A549 (cell line): ENCODE data around the gene NAALADL1. TPM values are rescaled to one million over a fixed set of nuclear protein-coding genes. Genes with fewer than 3 reads are reported as not detected.

ENCODE experiments used
- ATAC-seq, 2 experiments: fragments of 200-7000 bp in 1 of 2; fragments of >200 bp in 1 of 2; cut with Nextera tagmentation in 1 of 2; cut with Tn5 transposase in 1 of 2; 3 replicates each; pipeline versions ENCODE4 v1.8.0 to v1.9.1; 2018 to 2020; ENCODE audit warnings: mild to moderate bottlenecking in 1 of 2, moderate library complexity in 1 of 2
- CTCF ChIA-PET: fragments of 300-600 bp; sonication (Branson Sonifier 250); formaldehyde crosslinking; extraction: SDS; loops from one replicate; lab custom pipeline; 2021; ENCODE audit warnings: antibody characterized with exemption, inconsistent platforms; lab: Yijun Ruan, JAX
- POLR2A ChIA-PET: fragments of 350-600 bp; formaldehyde crosslinking; extraction: SDS; loops from one replicate; lab custom pipeline; 2021; ENCODE audit warnings: antibody characterized with exemption, inconsistent platforms; lab: Yijun Ruan, JAX
- DNase-seq, 2 experiments: peaks; one replicate each; pipeline versions ENCODE4 v3.0.0 to v3.0.0-alpha.2; 2011 to 2016; ENCODE audit warnings: low read depth in 1 of 2, low spot score in 1 of 2
- FAIRE-seq: peaks from 2 replicates; lab custom pipeline; 2011; peaks lifted over from hg19 to GRCh38; lab: Jason Lieb, UNC
- H3K27ac ChIP-seq, 2 experiments: fragments of >200 bp; sonication (Bioruptor Twin); formaldehyde crosslinking; 3 replicates each; pipeline ENCODE4 v1.5.1; 2016 to 2017
- H3K4me1 ChIP-seq: fragments of >200 bp; sonication (Bioruptor Twin); formaldehyde crosslinking; 3 replicates; pipeline ENCODE4 v1.6.1; 2016
- H3K4me2 ChIP-seq: fragments of >200 bp; sonication (Bioruptor Twin); formaldehyde crosslinking; 3 replicates; pipeline ENCODE4 v1.6.1; 2016
- H3K4me3 ChIP-seq: fragments of >200 bp; sonication (Bioruptor Twin); formaldehyde crosslinking; 3 replicates; pipeline ENCODE4 v1.5.1; 2016
- H3K9me3 ChIP-seq: fragments of >200 bp; sonication (Bioruptor Twin); formaldehyde crosslinking; 3 replicates; pipeline ENCODE4 v1.6.1; 2016
- CBX2 ChIP-seq: fragments of 200-600 bp; sonication (generic); IDR thresholded peaks from 2 replicates; pipeline ENCODE4 v1.6.1; 2016; ENCODE audit warnings: low read depth, mild to moderate bottlenecking, borderline replicate concordance
- CBX8 ChIP-seq: fragments of 200-600 bp; sonication (generic); IDR thresholded peaks from 2 replicates; pipeline ENCODE4 v1.6.1; 2016
- CHD2 ChIP-seq: fragments of 150-350 bp; IDR thresholded peaks from 2 replicates; pipeline ENCODE4 v1.6.1; 2014; ENCODE audit warnings: low read length; ENCODE audit not compliant: partially characterized antibody
- EHF ChIP-seq: fragments of 250-450 bp; sonication (Bioruptor Pico); IDR thresholded peaks from 2 replicates; pipeline ENCODE4 v1.5.0; 2020; ENCODE audit warnings: mild to moderate bottlenecking
- EHMT2 ChIP-seq: fragments of 200-600 bp; sonication (generic); IDR thresholded peaks from 2 replicates; pipeline ENCODE4 v1.6.1; 2016; ENCODE audit warnings: antibody characterized with exemption, low read depth, mild to moderate bottlenecking, moderate library complexity
- FOSB ChIP-seq: fragments of 250-450 bp; sonication (Bioruptor Pico); IDR thresholded peaks from 2 replicates; pipeline ENCODE4 v1.5.0; 2020; ENCODE audit warnings: mild to moderate bottlenecking, moderate library complexity
- FOSL2 ChIP-seq, 2 experiments: fragments of 450-650 bp in 1 of 2; fragments of >200 bp in 1 of 2; sonication (Bioruptor Twin) in 1 of 2; formaldehyde crosslinking; IDR thresholded peaks; 2 replicates each; pipeline versions ENCODE4 v1.5.0 to v1.6.1; 2016 to 2020; ENCODE audit warnings: mild to moderate bottlenecking in 1 of 2, moderate library complexity in 1 of 2
- GATA3 ChIP-seq: IDR thresholded peaks from 2 replicates; pipeline ENCODE4 v1.6.1; 2012; ENCODE audit warnings: borderline replicate concordance
- HEYL ChIP-seq: fragments of 250-450 bp; sonication (Bioruptor Pico); IDR thresholded peaks from 2 replicates; pipeline ENCODE4 v1.8.0; 2021; ENCODE audit warnings: mild to moderate bottlenecking, moderate library complexity
- HOXA7 ChIP-seq: fragments of 250-450 bp; sonication (Bioruptor Pico); IDR thresholded peaks from 2 replicates; pipeline ENCODE4 v1.5.0; 2020; ENCODE audit warnings: mild to moderate bottlenecking, moderate library complexity
- HOXB13 ChIP-seq: fragments of 250-450 bp; sonication (Bioruptor Pico); IDR thresholded peaks from 2 replicates; pipeline ENCODE4 v1.5.0; 2020; ENCODE audit warnings: low read depth, mild to moderate bottlenecking, moderate library complexity
- JUN ChIP-seq, 2 experiments: fragments of >200 bp; sonication (Bioruptor Twin); formaldehyde crosslinking; IDR thresholded peaks; 2 replicates in 1 of 2; 3 replicates in 1 of 2; pipeline ENCODE4 v1.6.1; 2016 to 2017
- MAFK ChIP-seq: fragments of 450-650 bp; IDR thresholded peaks from 2 replicates; pipeline ENCODE4 v1.6.1; 2014; ENCODE audit not compliant: partially characterized antibody
- MAZ ChIP-seq: fragments of 150-350 bp; IDR thresholded peaks from 2 replicates; pipeline ENCODE4 v1.6.1; 2014; ENCODE audit warnings: antibody characterized with exemption, low read depth, low read length, borderline replicate concordance
- MYC ChIP-seq: IDR thresholded peaks from 2 replicates; pipeline ENCODE4 v1.6.1; 2012; ENCODE audit warnings: mild to moderate bottlenecking, inconsistent platforms, low read length, improper control_type of control experiment, borderline replicate concordance
- NR3C1 ChIP-seq: fragments of >200 bp; sonication (Bioruptor Twin); formaldehyde crosslinking; IDR thresholded peaks from 3 replicates; pipeline ENCODE4 v1.6.1; 2017
- RARB ChIP-seq: fragments of 250-450 bp; sonication (Bioruptor Pico); IDR thresholded peaks from 2 replicates; pipeline ENCODE4 v1.8.0; 2021; ENCODE audit warnings: mild to moderate bottlenecking, moderate library complexity
- RFX5 ChIP-seq: fragments of 450-650 bp; IDR thresholded peaks from 2 replicates; pipeline ENCODE4 v1.7.1; 2014; ENCODE audit warnings: antibody characterized with exemption, mild to moderate bottlenecking, moderate library complexity
- SMC3 ChIP-seq: fragments of >200 bp; sonication (Bioruptor Twin); formaldehyde crosslinking; IDR thresholded peaks from 3 replicates; pipeline ENCODE4 v1.6.1; 2018; ENCODE audit warnings: inconsistent platforms
- TFCP2L1 ChIP-seq: fragments of 250-450 bp; sonication (Bioruptor Pico); IDR thresholded peaks from 2 replicates; pipeline ENCODE4 v1.5.0; 2021; ENCODE audit warnings: mild to moderate bottlenecking
- ZSCAN20 ChIP-seq: fragments of 250-450 bp; sonication (Bioruptor Pico); IDR thresholded peaks from 2 replicates; pipeline ENCODE4 v1.8.0; 2022; ENCODE audit warnings: mild to moderate bottlenecking, moderate library complexity
- WGBS: methylation state at CpG from one replicate; pipeline ENCODE4 v1.1.6; 2017; ENCODE audit errors: missing lambda C conversion rate; 5-methylcytosine and 5-hydroxymethylcytosine counted together
- polyA plus RNA-seq, 4 experiments: library from polyadenylated mRNA; depleted of rRNA in 3 of 4; stranded (reverse); fragments of >200 nt; fragmentation: RNase III in 1 of 4; extraction: RNeasy Plus Mini Kit Qiagen cat#74134 plus additional on column Dnase treatment in 1 of 4; gene quantifications; 2 replicates in 3 of 4; 3 replicates in 1 of 4; pipeline ENCODE4 v1.2.3, GENCODE V29; 2011 to 2017
- TF ChIP-seq, protein P1 (sequence below): fragments of >200 bp; sonication (Bioruptor Twin); formaldehyde crosslinking; IDR thresholded peaks from 3 replicates; pipeline ENCODE4 v1.6.1; 2016
- TF ChIP-seq, protein P2 (sequence below): fragments of 450-650 bp; IDR thresholded peaks from 2 replicates; pipeline ENCODE4 v1.6.1; 2014; ENCODE audit warnings: antibody characterized with exemption
- TF ChIP-seq, protein P3 (sequence below): IDR thresholded peaks from 2 replicates; pipeline ENCODE4 v1.6.1; 2012; ENCODE audit warnings: low read depth, borderline replicate concordance
- TF ChIP-seq, protein P4 (sequence below): fragments of >200 bp; sonication (Bioruptor Twin); formaldehyde crosslinking; IDR thresholded peaks from 2 replicates; pipeline ENCODE4 v1.6.1; 2016
- TF ChIP-seq, protein P5 (sequence below): IDR thresholded peaks from 2 replicates; pipeline ENCODE4 v1.6.1; 2012

Gene NAALADL1
- polyA plus RNA-seq, 2 of the 4 experiments (the other 2 are of a cell fraction) = not detected

DNA sequence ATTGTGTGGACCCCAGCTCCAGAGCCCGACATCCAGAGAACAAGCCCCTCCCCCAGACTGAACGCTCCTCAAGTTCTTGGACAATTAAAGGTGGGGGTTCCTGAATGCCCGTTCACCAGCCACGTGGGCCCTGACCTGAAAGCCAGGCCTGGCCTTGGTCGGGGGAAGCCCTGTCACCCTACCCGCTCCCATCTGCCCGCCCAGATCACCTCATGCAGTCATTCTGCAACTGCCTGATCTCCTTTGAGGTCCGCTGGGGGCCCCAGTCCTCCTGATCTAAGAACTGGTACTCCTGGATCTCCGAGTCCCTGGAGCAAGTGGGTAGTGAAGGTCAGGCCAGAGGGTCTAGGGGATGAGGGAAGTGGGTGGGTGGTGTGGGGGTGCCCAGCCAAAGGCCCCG is 9.1 kb upstream of the NAALADL1 start:
- H3K4me2 ChIP-seq = no peak overlapping the region
- TF ChIP-seq MYC (no peak), SMC3 (no peak), FOSL2 (IDR thresholded peaks at IDR 0.05) (no peak), FOSL2 (CRISPR knock-in tag; IDR thresholded peaks at IDR 0.05) (no peak), JUN (IDR thresholded peaks at IDR 0.05) (no peak), ZSCAN20 (CRISPR knock-in tag) (no peak), EHMT2 (no peak), CBX2 (no peak), GATA3 (no peak), TFCP2L1 (CRISPR knock-in tag) (no peak), HOXB13 (CRISPR knock-in tag) (no peak)
- TF ChIP-seq, protein P1, sequence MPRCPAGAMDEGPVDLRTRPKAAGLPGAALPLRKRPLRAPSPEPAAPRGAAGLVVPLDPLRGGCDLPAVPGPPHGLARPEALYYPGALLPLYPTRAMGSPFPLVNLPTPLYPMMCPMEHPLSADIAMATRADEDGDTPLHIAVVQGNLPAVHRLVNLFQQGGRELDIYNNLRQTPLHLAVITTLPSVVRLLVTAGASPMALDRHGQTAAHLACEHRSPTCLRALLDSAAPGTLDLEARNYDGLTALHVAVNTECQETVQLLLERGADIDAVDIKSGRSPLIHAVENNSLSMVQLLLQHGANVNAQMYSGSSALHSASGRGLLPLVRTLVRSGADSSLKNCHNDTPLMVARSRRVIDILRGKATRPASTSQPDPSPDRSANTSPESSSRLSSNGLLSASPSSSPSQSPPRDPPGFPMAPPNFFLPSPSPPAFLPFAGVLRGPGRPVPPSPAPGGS = no peak
- TF ChIP-seq, protein P2, sequence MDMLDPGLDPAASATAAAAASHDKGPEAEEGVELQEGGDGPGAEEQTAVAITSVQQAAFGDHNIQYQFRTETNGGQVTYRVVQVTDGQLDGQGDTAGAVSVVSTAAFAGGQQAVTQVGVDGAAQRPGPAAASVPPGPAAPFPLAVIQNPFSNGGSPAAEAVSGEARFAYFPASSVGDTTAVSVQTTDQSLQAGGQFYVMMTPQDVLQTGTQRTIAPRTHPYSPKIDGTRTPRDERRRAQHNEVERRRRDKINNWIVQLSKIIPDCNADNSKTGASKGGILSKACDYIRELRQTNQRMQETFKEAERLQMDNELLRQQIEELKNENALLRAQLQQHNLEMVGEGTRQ = no peak
- TF ChIP-seq, all 56 proteins: peak for 0
- ChIA-PET POLR2A (no interaction called here), CTCF (interaction anchor here (1.0 to 1.6 kb wide), 2 partner anchors 9 to 220 kb away, joined by 3 read pairs; no protein-coding TSS in a partner anchor)
- ATAC-seq (no peak), FAIRE-seq (no peak), DNase-seq (no peak)
- H3K9me3 ChIP-seq = no peaks in the 10 kb centered on the region
- WGBS = 77% methylated on average over 9 of the region's 10 CpGs
- no peak overlapping the region for H3K27ac ChIP-seq
- no peaks in the 10 kb centered on the region for H3K4me1 ChIP-seq
- H3K4me3 ChIP-seq = no peak overlapping the region

DNA sequence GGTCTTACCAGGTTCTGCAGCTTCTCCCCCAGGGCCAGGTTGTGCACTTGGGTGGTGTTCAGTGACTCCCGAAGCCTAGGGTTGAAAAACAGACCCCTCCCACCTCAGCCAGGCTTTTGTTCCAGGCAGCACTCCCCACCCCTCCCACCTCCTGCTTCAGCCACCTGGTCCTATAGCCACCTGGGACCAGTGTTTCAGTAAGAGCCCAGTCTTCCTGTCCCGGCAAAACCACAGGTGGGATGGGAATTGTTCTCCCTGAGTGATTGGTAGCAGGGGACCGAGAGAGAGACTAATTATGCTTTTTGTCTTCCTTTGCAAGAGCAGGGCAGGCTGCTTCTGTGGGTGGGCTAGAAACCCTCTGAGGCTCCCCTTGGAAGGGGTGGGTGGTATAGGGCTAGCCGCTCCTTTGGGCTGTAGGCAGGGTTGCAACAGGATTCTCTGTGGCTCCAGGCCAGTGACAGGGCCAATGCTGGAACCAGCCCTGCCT is 8.5 kb upstream of the NAALADL1 start:
- FAIRE-seq = no peak

More for the DNA sequence above, 8.5 kb upstream of the NAALADL1 start:
- Histone ChIP-seq H3K9me3 (no peaks in the 10 kb centered on the region), H3K4me1 (no peaks in the 10 kb centered on the region), H3K4me3 (no peak overlapping the region), H3K4me2 (no peak overlapping the region), H3K27ac (no peak overlapping the region)
- no peak for DNase-seq
- ChIA-PET POLR2A (no interaction called here), CTCF (interaction anchor here (0.9 to 1.6 kb wide), 4 partner anchors 10 to 219 kb away, joined by 3 to 4 read pairs (median 3); no protein-coding TSS in a partner anchor)
- no peak for ATAC-seq
- TF ChIP-seq HEYL (CRISPR knock-in tag) = no peak
- TF ChIP-seq MAFK = no peak
- no peak for TF ChIP-seq RFX5
- no peak for TF ChIP-seq FOSB (CRISPR knock-in tag)
- no peak for TF ChIP-seq EHMT2
- no peak for TF ChIP-seq EHF (CRISPR knock-in tag)
- TF ChIP-seq HOXA7 (CRISPR knock-in tag) = no peak
- TF ChIP-seq, protein P3, sequence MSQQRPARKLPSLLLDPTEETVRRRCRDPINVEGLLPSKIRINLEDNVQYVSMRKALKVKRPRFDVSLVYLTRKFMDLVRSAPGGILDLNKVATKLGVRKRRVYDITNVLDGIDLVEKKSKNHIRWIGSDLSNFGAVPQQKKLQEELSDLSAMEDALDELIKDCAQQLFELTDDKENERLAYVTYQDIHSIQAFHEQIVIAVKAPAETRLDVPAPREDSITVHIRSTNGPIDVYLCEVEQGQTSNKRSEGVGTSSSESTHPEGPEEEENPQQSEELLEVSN = no peak
- no peak for TF ChIP-seq NR3C1
- TF ChIP-seq MAZ = no peak
- no peak for TF ChIP-seq CHD2
- TF ChIP-seq, protein P4, sequence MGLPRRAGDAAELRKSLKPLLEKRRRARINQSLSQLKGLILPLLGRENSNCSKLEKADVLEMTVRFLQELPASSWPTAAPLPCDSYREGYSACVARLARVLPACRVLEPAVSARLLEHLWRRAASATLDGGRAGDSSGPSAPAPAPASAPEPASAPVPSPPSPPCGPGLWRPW = no peak
- no peak for TF ChIP-seq RARB
- TF ChIP-seq, protein P1 = no peak
- TF ChIP-seq ZSCAN20 (CRISPR knock-in tag) = no peak
- TF ChIP-seq, protein P5, sequence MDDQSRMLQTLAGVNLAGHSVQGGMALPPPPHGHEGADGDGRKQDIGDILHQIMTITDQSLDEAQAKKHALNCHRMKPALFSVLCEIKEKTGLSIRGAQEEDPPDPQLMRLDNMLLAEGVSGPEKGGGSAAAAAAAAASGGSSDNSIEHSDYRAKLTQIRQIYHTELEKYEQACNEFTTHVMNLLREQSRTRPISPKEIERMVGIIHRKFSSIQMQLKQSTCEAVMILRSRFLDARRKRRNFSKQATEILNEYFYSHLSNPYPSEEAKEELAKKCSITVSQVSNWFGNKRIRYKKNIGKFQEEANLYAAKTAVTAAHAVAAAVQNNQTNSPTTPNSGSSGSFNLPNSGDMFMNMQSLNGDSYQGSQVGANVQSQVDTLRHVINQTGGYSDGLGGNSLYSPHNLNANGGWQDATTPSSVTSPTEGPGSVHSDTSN = no peak
- TF ChIP-seq CBX8 = no peak
- TF ChIP-seq, protein P2 = no peak
- 96% methylated on average over 3 of the region's 4 CpGs for WGBS
